CD1c-positive myeloid dendritic cell (primary cell): ENCODE measurements around the gene CUTC.
"Not testable (repeated sequence)": the region's sequence is repeated elsewhere in the genome, so short reads cannot be mapped to it uniquely, and the experiment has no call there.

Experiments
- DNase-seq: peaks from one replicate; pipeline ENCODE4 v3.0.0-alpha.2; 2016; ENCODE audit errors: extremely low spot score

CUTC gene

DNA sequence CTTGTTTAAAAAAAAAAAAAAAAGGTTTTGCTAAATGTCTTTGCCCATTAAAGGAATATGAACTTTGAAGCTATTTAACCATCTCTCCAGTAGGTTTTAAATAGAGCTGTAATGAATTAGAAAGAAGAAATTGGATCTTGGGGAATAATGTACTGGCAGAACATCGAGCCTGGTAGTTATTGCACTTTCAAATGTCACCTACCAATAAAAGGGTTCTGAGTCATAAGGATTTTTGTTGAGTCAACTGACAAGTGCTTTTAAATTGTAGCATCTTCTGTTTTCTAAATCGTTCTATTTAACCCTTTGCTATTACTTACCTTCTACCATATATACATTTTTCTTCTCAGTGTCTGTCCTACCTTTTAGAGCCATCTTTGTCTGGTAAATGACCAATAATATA, 10.7 kb downstream of the CUTC start:
- DNase-seq: no peak

DNA sequence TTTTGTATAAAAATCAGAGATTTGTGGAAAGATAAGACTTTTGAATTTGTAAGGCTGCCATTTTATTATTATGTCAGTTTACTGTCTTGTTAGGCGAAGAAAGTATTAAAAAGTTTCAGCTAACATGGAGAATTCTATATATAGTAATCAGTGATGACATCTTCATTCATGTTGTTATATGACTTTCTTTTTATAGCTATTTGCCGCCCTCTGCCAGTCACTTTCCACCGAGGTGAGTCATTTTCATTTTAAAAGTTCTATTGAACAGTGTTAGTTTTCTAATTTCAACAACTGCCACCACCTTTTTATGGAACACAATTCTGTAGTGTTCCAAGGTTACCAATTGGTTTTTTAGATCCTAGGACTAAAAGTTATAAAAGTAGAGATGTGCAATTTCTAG, 11.8 kb downstream of the CUTC start:
- no peak for DNase-seq

DNA sequence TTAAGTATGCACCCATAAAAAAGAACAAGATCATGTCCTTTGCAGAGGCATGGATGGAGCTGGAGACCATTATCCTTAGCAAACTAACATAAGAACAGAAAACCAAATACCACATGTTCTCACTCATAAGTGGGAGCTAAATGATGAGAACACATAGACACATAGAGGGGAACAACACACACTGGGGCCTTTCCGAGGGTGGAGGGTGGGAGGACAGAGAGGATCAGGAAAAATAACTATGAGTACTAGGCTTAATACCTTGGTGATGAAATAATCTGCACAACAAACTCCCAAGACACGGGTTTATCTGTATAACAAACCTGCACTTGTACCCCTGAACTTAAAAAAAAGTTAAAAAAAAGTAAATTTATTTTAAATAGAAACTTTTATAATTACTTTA, 14.1 kb downstream of the CUTC start:
- DNase-seq: not testable (repeated sequence)

DNA sequence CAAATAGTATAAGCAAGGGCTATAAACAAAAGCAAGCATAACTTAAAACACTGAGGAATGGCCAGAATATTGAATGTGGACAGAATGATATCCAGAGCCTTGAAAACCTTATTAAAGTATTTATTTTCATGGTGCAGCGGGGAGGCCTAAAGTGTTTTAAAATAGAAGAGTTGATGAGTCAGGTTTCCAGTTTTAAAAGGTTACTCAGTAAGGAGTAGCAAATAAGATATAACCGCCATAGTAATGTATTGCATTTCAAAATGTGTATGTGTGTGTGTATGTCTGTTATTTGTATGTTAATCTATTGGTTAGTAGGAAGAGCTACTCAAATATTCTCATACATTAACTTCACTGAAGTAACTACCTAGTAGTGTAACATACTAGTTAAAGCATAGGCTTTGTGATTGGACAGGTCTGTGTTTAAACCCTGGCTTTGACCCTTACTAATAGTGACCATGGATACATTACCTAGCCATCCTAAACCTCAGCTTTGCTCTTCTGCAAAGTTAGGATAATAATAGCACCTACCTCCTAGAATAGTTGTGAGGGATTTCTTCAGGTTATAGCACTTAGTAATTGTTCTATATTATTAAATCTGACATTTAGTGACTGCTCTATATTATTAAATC, 16.9 kb downstream of the CUTC start:
- DNase-seq: no peak

DNA sequence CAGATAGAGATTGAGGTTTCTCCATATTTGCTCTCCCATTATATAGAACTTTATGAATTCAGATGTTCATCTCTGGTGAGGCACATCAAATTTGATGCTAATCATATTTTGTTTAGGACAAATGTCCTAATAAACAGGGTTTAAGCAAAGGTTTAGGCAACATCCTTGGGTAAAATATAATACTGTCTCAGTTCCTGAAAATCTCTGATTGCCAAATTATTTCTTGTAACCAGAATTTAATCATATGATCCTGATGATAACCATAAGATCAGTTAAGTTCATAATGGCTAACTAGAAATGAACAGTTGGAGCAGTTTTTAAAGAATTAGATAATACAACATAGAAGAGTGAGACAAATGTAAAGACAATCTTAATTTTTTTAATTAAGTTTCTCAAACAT, 18.6 kb downstream of the CUTC start:
- DNase-seq: peak; percentile 28

DNA sequence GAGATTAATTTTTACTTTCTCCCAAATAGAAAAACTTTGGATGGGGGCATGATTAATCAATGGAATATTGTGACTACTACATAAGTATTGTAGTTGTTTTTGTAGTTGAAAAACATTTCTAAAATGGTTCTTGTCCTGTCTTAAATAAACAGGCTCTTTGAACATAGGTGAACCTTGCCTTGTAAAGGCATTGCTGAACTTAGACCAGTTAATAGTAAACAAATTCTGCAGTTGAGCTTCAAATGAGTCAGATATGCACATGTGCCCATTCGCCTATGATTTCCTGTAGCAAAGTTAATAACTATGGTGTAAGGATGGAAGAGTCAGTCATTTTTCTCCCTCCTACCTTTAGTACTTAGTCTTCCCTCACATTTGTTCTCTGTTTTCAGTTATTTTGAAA, 22.6 kb downstream of the CUTC start:
- no peak for DNase-seq

DNA sequence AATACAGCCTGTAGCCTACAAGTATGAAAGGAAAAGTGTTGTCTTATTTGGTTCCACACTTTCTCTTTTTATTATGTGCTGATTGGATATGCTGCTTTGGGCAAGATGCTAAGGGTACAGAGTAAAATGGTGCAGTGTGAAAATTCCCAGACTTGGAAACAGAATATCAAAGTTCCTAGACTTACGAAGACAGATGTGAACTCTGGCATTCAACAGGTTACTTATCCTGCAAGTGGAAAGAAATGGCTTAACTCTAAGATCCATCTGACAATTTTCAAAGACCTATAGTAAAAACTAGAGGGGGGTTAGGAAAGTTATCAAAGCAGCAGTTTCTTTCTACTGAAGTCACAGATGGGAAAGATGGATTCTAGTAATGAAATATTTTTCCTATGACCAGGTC, 24.1 kb downstream of the CUTC start:
- no peak for DNase-seq

DNA sequence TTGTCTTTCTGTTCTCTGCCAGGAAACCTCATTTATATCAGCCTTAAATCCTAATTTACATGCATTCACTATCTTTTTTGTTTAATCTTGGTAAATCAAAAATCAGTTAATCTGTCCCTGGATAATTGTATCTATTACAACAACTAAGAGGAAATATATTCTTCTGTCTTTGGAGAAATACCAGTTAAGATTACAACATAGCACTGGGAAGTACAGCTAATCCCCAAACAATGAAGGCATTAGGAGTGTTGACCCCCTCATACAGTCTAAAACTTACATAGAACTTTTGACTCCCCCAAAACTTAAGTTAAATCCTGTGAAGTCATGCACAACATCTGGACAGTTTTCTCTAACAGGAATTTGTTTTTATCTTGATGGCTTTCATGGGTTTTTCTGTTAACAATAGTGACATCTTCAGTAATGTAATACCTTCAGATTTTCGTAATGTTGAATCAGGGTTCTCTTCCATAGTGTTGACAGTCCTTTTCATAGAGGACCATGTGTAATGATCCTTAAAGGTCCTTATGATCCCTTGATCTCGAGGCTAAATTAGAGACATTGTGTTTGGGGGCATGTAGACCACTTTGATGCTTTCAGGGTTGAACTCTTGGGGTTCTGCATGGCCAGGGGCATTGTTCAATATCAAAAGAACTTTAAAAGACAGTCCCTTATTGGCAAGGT, 26.3 kb downstream of the CUTC start:
- no peak for DNase-seq

DNA sequence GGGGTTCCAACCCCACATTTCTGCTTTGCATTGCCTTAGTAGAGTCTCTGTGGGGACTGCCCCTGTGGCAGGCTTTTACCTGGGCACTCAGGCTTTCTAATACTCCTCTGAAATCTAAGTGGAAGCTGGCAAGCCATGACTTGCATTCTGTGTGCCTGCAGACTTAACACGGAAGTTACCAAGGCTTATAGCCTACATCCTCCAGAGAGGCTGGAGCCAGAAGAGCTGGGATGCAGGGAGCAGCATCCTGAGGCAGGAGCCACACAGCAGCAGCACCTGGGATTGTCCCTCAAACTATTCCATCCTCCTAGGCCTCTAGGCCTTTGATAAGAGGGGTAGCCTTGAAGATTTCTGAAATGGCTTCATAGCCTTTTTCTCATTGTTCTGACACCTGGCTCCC, 28.3 kb downstream of the CUTC start:
- no peak for DNase-seq

DNA sequence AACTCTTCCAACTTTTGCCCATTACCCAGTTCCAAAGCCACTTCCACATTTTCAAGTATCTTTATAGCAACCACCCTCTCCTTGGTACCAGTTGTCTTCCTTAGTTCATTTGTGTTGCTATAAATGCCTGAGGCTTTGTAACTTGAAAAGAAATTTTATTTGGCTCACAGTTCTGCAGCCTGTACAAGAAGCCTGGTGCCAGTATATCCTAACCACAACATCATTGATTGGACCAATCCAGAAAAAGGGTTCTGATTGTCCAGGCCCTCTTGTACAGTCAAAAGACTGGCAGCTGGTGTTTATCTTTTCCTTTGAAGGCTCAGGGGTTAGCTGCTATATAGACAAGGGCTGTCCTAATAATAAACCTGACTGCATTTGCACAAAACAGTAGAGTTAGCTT, 29.3 kb downstream of the CUTC start:
- DNase-seq: no peak

DNA sequence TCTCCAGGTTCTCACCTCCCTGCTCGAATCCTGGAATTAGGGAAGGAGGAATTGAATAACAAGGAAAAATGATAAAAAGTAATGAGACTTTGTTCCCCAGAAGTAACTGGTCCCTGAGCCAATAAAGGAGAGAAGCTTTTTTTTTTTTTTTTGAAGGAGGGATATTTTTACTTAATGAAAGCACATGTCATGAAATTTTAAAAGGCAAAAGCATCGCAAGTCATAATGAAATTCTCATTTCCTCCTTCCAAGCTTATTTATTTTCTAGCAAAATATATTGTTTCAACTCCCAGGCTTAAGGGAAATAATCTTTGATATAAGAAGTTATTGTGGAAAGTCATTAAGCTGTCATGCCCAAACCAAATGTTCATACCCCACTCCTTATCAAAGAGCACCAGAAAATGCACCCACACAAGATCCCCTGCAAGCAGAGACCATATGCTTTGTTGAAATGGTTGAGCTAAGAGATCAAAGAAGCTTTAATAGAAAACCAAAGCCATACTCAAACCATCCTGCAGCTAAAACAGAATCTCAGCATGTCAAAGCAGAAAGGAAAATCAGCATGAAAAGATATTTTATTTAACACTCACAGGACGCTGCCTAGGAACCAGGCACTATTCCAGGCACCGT, 33.8 kb downstream of the CUTC start:
- peak; percentile 18 for DNase-seq

DNA sequence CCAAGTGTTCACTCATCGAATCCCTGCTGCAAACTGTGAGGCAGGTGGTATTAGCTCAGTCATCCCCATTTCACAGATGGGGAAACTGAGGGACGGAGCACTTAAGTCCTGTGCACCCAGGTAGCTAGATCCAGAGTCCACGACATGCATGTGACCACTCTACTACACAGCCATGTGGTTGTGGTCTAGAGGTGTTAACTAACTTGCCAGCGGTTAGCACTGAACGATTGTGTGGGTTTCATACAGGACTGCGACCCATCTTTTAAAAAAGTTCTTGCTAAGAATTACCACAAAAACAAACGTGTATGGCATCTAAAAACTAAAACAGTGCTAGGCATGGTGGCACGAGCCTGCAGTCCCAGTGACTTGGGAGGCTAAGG, 34.3 kb downstream of the CUTC start:
- DNase-seq: no peak

DNA sequence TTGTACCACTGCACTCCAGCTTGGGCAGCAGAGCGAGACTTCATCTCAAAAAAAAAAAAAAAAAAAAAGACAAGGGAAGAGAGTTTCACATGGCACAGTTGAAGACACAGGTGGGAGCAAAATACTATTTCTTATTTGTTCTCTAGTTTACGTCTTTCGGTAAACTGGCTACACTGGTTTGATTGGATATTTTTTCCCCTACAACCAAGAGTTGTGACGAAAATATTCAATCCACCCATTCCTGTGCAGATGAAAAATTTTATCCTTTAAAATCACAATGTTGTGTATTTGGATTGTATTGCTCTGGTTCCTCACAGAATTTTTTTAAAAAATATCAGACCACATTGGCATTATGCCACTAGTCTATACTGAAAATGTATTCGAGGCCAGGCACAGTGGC, 35.9 kb downstream of the CUTC start:
- DNase-seq: no peak

DNA sequence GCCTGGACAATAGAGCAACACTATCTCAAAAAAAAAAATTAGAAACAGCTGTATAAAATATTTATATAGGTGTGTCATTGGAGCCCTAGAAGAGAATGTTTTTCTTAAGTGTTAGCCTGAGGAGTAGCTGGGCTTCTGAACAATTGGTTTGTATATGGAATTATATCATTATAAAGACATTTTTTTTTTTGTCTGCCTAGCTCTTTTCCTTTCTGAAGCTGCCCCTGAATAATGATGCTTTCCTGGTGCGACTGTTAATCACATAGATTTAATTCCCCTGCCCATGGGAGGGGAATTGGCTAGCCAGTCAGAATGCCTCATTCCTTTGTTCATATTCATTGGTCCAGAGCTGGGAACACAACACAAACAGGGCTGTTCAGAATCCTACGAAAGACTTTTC, 36.5 kb downstream of the CUTC start:
- no peak for DNase-seq

DNA sequence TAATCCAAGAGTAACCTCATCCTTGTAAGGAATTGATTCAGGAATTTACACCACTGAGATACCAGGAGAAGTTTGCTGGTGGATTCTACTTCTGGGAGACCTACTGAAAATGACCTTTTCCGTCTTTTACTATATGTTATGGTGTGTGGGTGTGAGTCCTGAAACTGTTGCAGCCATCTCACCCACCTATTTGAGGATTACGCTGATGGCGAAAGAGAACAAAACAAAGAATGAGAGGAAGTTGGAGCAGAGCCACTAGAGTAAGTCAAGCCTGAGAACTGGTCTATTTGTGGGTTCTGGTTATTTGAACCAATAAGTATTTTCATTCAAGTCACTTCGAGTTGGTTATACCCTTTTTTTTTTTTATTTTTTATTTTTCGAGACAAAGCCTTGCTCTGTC, 37.7 kb downstream of the CUTC start:
- peak; percentile 64 for DNase-seq

DNA sequence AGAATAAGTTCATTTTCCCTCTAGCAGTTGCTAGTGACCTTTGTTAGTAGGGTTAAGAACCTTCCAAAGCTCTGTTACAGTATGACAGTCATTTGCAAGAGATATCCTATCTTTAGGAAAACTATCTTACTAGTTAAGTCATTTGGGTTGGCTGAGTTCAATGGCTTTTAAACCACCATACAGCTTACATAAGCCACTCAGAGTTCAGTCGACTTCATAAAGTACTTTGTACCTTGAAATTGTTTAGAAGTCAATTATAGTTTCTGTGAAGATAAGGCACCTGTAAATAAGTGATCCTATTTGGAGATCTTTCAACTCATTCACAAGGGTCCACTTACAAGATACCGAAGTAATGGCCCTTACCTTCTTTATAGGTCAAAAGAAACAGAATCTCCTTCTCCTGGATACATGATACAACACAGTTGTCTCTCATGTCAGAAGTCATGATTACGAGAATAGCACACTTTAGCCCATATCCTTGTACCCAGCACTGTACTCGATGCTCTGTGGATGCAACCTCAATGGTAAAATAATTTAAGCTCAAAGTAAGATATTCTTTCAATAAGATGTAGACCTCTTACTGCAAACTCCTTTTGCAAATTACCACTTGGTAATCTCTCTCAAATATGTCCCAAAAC, 38.5 kb downstream of the CUTC start:
- no peak for DNase-seq

DNA sequence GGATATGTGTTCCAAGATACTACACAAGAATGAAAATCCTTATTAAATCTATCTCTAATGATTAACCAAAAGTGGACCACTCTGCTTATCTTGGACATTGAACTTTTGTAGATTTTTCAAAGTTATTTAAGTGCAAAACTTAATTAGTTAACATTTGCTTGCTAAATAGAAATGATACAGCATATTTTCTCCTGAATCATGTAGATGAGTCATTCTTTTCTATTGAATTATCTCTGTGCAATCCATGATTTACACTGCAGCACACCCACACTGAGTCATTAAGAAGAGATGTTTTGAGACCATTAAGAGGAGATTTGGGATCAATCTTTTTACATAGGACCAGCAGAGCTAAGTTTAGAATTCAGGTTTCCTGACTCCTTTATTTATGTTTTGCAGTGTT, 43.8 kb downstream of the CUTC start:
- peak; percentile 75 for DNase-seq

DNA sequence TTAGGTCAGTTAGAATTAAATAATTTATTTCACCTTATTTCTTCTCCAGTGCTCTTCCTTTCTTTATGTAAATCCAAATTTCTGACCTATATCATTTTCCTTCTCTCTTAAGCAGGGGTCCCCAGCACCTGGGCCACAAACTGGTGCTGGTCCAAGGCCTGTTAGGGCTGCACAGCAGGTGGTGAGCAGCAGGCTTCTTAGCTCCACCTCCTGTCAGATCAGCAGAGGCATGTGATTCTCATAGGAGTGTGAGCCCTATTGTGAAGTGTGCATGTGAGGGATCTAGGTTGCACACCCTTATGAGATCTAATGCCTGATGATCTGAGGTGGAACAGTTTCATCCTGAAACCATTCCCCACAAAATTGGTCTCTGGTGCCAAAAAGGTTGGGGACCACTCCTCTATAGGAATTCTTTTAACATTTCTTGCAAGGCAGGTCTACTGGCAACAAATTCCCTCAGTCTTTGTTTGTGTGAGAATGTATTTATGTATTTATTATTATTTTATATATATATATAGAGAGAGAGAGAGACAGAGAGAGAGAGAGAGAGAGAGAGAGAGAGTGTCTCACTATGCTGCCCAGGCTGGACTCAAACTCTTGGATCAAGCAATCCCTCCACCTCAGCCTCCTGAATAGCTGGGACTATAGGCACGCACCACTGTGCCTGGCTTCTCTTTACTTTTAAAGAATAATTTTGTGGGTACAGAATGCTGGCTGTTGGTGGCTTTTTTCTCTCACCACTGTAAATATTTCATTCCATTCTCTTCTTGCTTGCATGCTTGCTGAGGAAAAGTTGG, 46.1 kb downstream of the CUTC start:
- DNase-seq: no peak

DNA sequence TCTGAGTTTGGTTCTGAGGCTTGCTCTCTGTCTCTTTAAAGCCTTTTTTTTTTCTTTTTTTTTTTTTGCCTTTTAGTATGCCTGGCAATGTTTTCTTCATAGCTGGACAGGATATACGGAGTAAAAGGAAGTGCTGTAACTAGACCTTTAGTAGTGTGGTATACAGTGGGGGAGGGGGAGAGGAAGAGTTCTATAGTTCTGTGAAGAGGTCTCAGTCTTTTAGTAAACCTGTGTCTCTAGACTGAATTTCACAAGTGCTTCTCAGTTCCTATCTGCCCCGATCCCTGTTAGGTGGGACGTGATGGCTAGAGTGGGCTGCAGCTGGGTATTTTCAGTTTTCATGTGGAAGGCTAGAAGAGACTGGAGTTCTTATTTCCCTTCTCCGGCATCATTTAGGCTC, 47.3 kb downstream of the CUTC start:
- DNase-seq: peak; percentile 24

DNA sequence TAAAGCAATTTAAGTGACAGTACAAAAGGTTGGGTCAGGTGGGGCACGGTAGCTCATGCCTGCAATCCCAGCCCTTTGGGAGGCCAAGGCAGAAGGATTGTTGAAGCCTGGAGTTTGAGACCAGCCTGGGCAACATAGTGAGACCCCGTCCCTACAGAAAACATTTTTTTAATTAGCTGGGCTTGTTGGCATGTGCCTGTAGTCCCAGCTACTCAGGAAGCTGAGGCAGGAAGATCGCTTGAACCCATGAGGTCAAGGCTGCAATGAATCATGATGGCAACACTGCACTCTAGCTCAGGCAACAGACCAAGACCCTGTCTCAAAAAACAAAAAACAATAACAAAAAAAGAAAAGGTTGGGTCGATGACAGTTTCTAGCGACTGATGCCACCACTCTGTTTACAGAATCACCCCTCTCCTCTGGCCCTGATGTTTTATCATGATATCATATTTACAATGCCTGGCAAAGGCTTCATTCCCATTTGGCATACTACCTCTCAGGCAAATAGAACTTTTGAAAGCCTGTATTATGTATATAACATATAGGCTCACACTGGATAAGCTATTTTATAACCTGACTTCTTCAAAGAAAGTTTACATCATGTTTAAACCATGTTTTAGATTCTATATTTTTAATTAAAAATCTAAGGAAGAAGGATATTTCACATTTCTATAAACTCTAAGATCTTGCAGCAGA, 49.8 kb downstream of the CUTC start:
- DNase-seq: no peak

DNA sequence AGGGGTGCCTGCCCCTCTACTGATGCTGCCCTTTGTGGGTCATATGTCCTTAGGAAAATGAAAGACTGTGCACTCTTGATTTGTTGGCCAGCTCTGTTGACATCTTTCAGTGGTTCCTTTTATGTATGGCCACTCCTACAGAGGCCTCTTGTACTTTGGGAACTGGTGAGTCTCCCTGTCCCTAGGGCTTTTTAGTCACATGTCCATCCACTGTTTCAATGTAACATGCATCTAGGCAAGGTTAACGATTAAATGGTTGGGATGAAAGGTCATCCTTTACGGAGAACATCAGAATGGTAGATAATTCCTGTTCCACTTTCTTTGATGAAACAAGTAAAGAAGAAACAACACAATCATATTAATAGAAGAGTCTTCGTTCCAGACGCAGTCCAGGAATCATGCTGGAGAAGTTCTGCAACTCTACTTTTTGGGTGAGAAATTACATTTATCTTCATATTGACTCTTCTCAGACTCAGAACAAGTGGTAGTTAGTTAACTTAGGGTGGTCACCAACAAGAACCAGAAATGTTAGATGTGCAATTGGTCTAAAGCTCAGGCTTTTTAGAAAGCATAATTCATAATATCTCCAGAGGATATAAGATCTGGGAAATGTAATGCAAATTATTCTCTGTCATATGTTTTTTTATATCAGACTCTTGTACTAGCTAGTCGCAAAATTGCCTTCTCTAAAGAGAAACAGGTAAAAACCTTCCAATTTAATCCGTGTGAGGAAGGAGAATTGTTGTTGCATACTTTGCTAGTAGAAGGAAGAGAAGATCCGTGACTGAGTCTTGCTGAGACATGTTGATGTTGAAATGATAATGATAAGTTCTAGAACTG, 50.6 kb downstream of the CUTC start, which contains the start of gene ABCC2:
ABCC2 (plus strand) TSS at position 194 of the 840 bp plus-strand sequence; CDS start at position 399, 205 bp downstream.
- no peak for DNase-seq
